ENCODE data around the gene TMEM239.

TMEM239 gene

GRCh38 chr20:2838847-2839671 lies 22.9 kb downstream of the TMEM239 start:
- peaks cover 65% of the 10 kb centered on the region for H3K36me3 Mint-ChIP-seq (ENCODE audit: low read depth)
- H3K4me1 Mint-ChIP-seq (ENCODE audit: low read depth), result peaks cover 62% of the 10 kb centered on the region
- no peaks in the 10 kb centered on the region for H3K9me3 Mint-ChIP-seq
- intact Hi-C loops (cut with micrococcal nuclease), result no loop called here
- H3K4me3 Mint-ChIP-seq, result peak overlapping the region; percentile 69
- peak overlapping the region; percentile 93 for H3K27ac Mint-ChIP-seq
- H3K27me3 Mint-ChIP-seq, result peaks cover 2% of the 10 kb centered on the region

GRCh38 chr20:2839732-2840137 lies 23.6 kb downstream of the TMEM239 start:
- Mint-ChIP-seq H3K36me3 (ENCODE audit: low read depth) (peaks cover 67% of the 10 kb centered on the region), H3K9me3 (no peaks in the 10 kb centered on the region), H3K4me1 (ENCODE audit: low read depth) (peaks cover 62% of the 10 kb centered on the region), H3K27me3 (peaks cover 2% of the 10 kb centered on the region), H3K4me3 (peak overlapping the region; percentile 69), H3K27ac (peak overlapping the region; percentile 93)
- intact Hi-C loops (cut with micrococcal nuclease), result loop anchor here (1.0 to 2.0 kb wide), 2 partner anchors 7 to 31 kb away; no protein-coding TSS in a partner anchor

GRCh38 chr20:2840138-2840966 lies 24.2 kb downstream of the TMEM239 start, which contains the start of the genes PCED1A and VPS16:
PCED1A (minus strand) TSS chr20:2840655; CDS start chr20:2839912, 743 bp downstream.
VPS16 (plus strand) TSS chr20:2840745; CDS start chr20:2840775, 30 bp downstream.
- Mint-ChIP-seq H3K9me3 (no peaks in the 10 kb centered on the region), H3K36me3 (ENCODE audit: low read depth) (peaks cover 67% of the 10 kb centered on the region), H3K4me1 (ENCODE audit: low read depth) (peaks cover 62% of the 10 kb centered on the region), H3K4me3 (peak within 1 kb of the TSS; percentile 88), H3K27me3 (peaks cover 2% of the 10 kb centered on the region), H3K27ac (peak within 1 kb of the TSS; percentile 93)
- intact Hi-C loops (cut with micrococcal nuclease), result loop anchor here (1.0 to 2.0 kb wide), 2 partner anchors 8 to 30 kb away; no protein-coding TSS in a partner anchor

GRCh38 chr20:2840967-2841531 lies 24.9 kb downstream of the TMEM239 start:
- no peaks in the 10 kb centered on the region for H3K9me3 Mint-ChIP-seq
- H3K27ac Mint-ChIP-seq, result peak overlapping the region; percentile 93
- peak overlapping the region; percentile 88 for H3K4me3 Mint-ChIP-seq
- peaks cover 55% of the 10 kb centered on the region for H3K4me1 Mint-ChIP-seq (ENCODE audit: low read depth)
- H3K27me3 Mint-ChIP-seq, result peaks cover 2% of the 10 kb centered on the region
- intact Hi-C loops (cut with micrococcal nuclease), result loop anchor here (1.0 to 2.0 kb wide), 2 partner anchors 9 to 30 kb away; no protein-coding TSS in a partner anchor
- peaks cover 60% of the 10 kb centered on the region for H3K36me3 Mint-ChIP-seq (ENCODE audit: low read depth)

GRCh38 chr20:2845607-2846006 lies 29.4 kb downstream of the TMEM239 start:
- intact Hi-C loops (cut with micrococcal nuclease), result no loop called here
- no peak overlapping the region for H3K27ac Mint-ChIP-seq
- H3K36me3 Mint-ChIP-seq (ENCODE audit: low read depth), result peaks cover 40% of the 10 kb centered on the region
- no peaks in the 10 kb centered on the region for H3K27me3 Mint-ChIP-seq
- H3K4me3 Mint-ChIP-seq, result no peak overlapping the region
- H3K4me1 Mint-ChIP-seq (ENCODE audit: low read depth), result peaks cover 29% of the 10 kb centered on the region
- H3K9me3 Mint-ChIP-seq, result no peaks in the 10 kb centered on the region

- Mint-ChIP-seq H3K36me3 (ENCODE audit: low read depth) (peaks cover 33% of the 10 kb centered on the region), H3K27me3 (no peaks in the 10 kb centered on the region), H3K4me1 (ENCODE audit: low read depth) (peaks cover 24% of the 10 kb centered on the region), H3K9me3 (no peaks in the 10 kb centered on the region), H3K4me3 (no peak overlapping the region), H3K27ac (no peak overlapping the region)
- intact Hi-C loops (cut with micrococcal nuclease), result no loop called here
These were observed 30.5 kb downstream of the TMEM239 start for GRCh38 chr20:2846698-2847097.

- Mint-ChIP-seq H3K9me3 (no peaks in the 10 kb centered on the region), H3K4me3 (no peak overlapping the region), H3K27me3 (no peaks in the 10 kb centered on the region), H3K27ac (no peak overlapping the region), H3K36me3 (ENCODE audit: low read depth) (peaks cover 33% of the 10 kb centered on the region), H3K4me1 (ENCODE audit: low read depth) (peaks cover 28% of the 10 kb centered on the region)
- intact Hi-C loops (cut with micrococcal nuclease), result no loop called here
These were observed 31.6 kb downstream of the TMEM239 start for GRCh38 chr20:2847802-2848201.

- H3K4me1 Mint-ChIP-seq (ENCODE audit: low read depth), result peaks cover 21% of the 10 kb centered on the region
- H3K27ac Mint-ChIP-seq, result no peak overlapping the region
- no peaks in the 10 kb centered on the region for H3K9me3 Mint-ChIP-seq
- H3K27me3 Mint-ChIP-seq, result no peaks in the 10 kb centered on the region
- no peak overlapping the region for H3K4me3 Mint-ChIP-seq
- intact Hi-C loops (cut with micrococcal nuclease), result no loop called here
- H3K36me3 Mint-ChIP-seq (ENCODE audit: low read depth), result peaks cover 30% of the 10 kb centered on the region
These were observed 33.4 kb downstream of the TMEM239 start for GRCh38 chr20:2849529-2849928.

- H3K4me1 Mint-ChIP-seq (ENCODE audit: low read depth), result peaks cover 12% of the 10 kb centered on the region
- no peak overlapping the region for H3K27ac Mint-ChIP-seq
- no peak overlapping the region for H3K4me3 Mint-ChIP-seq
- H3K36me3 Mint-ChIP-seq (ENCODE audit: low read depth), result peaks cover 24% of the 10 kb centered on the region
- no peaks in the 10 kb centered on the region for H3K9me3 Mint-ChIP-seq
- H3K27me3 Mint-ChIP-seq, result no peaks in the 10 kb centered on the region
- intact Hi-C loops (cut with micrococcal nuclease), result loop anchor here (5.0 kb wide), 1 partner anchor 94 kb away; no protein-coding TSS in a partner anchor
These were observed 34.9 kb downstream of the TMEM239 start for GRCh38 chr20:2851086-2851485.

- Mint-ChIP-seq H3K36me3 (ENCODE audit: low read depth) (peaks cover 53% of the 10 kb centered on the region), H3K27me3 (no peaks in the 10 kb centered on the region), H3K27ac (no peak overlapping the region), H3K9me3 (no peaks in the 10 kb centered on the region), H3K4me1 (ENCODE audit: low read depth) (peaks cover 6% of the 10 kb centered on the region), H3K4me3 (no peak overlapping the region)
- intact Hi-C loops (cut with micrococcal nuclease), result no loop called here
These were observed 42.4 kb downstream of the TMEM239 start for GRCh38 chr20:2858591-2858990.

- peaks cover 56% of the 10 kb centered on the region for H3K36me3 Mint-ChIP-seq (ENCODE audit: low read depth)
- no peak overlapping the region for H3K4me3 Mint-ChIP-seq
- no peak overlapping the region for H3K27ac Mint-ChIP-seq
- intact Hi-C loops (cut with micrococcal nuclease), result loop anchor here (10.0 kb wide), 1 partner anchor 165 kb away; the partner anchor contains the start of gene EBF4
- no peaks in the 10 kb centered on the region for H3K27me3 Mint-ChIP-seq
- peaks cover 6% of the 10 kb centered on the region for H3K4me1 Mint-ChIP-seq (ENCODE audit: low read depth)
- no peaks in the 10 kb centered on the region for H3K9me3 Mint-ChIP-seq
These were observed 43.4 kb downstream of the TMEM239 start for GRCh38 chr20:2859330-2860121.

- H3K36me3 Mint-ChIP-seq (ENCODE audit: low read depth), result peaks cover 82% of the 10 kb centered on the region
- no peaks in the 10 kb centered on the region for H3K27me3 Mint-ChIP-seq
- no peak overlapping the region for H3K27ac Mint-ChIP-seq
- no peaks in the 10 kb centered on the region for H3K9me3 Mint-ChIP-seq
- H3K4me3 Mint-ChIP-seq, result no peak overlapping the region
- intact Hi-C loops (cut with micrococcal nuclease), result loop anchor here (10.0 kb wide), 1 partner anchor 170 kb away; the partner anchor contains the start of gene EBF4
- H3K4me1 Mint-ChIP-seq (ENCODE audit: low read depth), result peaks cover 16% of the 10 kb centered on the region
These were observed 48.5 kb downstream of the TMEM239 start for GRCh38 chr20:2864626-2865025.

GRCh38 chr20:2865101-2865500 lies 48.9 kb downstream of the TMEM239 start:
- H3K27ac Mint-ChIP-seq, result no peak overlapping the region

More at GRCh38 chr20:2865101-2865500, 48.9 kb downstream of the TMEM239 start:
- H3K27me3 Mint-ChIP-seq, result no peaks in the 10 kb centered on the region
- H3K4me3 Mint-ChIP-seq, result no peak overlapping the region
- no peaks in the 10 kb centered on the region for H3K9me3 Mint-ChIP-seq
- peaks cover 77% of the 10 kb centered on the region for H3K36me3 Mint-ChIP-seq (ENCODE audit: low read depth)
- intact Hi-C loops (cut with micrococcal nuclease), result loop anchor here (10.0 kb wide), 1 partner anchor 170 kb away; the partner anchor contains the start of gene EBF4
- peaks cover 16% of the 10 kb centered on the region for H3K4me1 Mint-ChIP-seq (ENCODE audit: low read depth)
